ENCODE measurements around the gene PTPRA. TPM values are rescaled to one million over a fixed set of nuclear protein-coding genes. Genes with fewer than 3 reads are reported as not detected.
A peak's percentile ranks its signal among the peaks of the same experiment; 100 is the strongest.
"Not testable (repeated sequence)": the region's sequence is repeated elsewhere in the genome, so short reads cannot be mapped to it uniquely, and the experiment has no call there.

PTPRA gene
- total RNA-seq, 1 experiment from 2014 or later = 57.0 TPM

GRCh38 chr20:3072530-3073250 is 199.4 kb downstream of the PTPRA start:
- ChIA-PET CTCF (interaction anchor here (0.9 to 1.3 kb wide), 2 partner anchors 16 to 19 kb away, joined by 3 to 7 read pairs; no protein-coding TSS in a partner anchor), POLR2A (interaction anchor here (0.5 to 0.9 kb wide), 2 partner anchors 15 to 28 kb away, joined by 3 to 11 read pairs; no protein-coding TSS in a partner anchor)
- Histone ChIP-seq H3K4me1 (no peaks in the 10 kb centered on the region; the same call in 1 of the 2 replicates), H3K9me3 (no peaks in the 10 kb centered on the region), H3K36me3 (ENCODE audit: control insufficient read depth, insufficient read depth, low read length) (no peaks in the 10 kb centered on the region), H3K27me3 (replicated peaks; ENCODE audit: control insufficient read depth, insufficient read depth, low read length) (no peaks in the 10 kb centered on the region), H3K4me3 (ENCODE audit: low read depth, low read length) (peak overlapping the region; percentile 74)
- intact Hi-C loops (cut with micrococcal nuclease; ENCODE audit: unreplicated experiment) = no loop called here
- BruUV-seq (replicated peaks) = no TSS peak
- peaks cover 13% of the 10 kb centered on the region for H3K4me1 Mint-ChIP-seq (ENCODE audit: low read depth, unreplicated experiment)
- TF ChIP-seq CTCF (IDR thresholded peaks at IDR 0.05; ENCODE audit: insufficient read depth in 1 of 2, low read depth in 1 of 2, low read length in 1 of 2, severe bottlenecking in 1 of 2, unreplicated experiment in 1 of 2) = no peak
- DNase-seq = no peak
- peak overlapping the region; percentile 58 for H3K4me3 Mint-ChIP-seq (ENCODE audit: unreplicated experiment)
- peak overlapping the region; percentile 86 for H3K27ac Mint-ChIP-seq (ENCODE audit: unreplicated experiment)
- no peaks in the 10 kb centered on the region for H3K9me3 Mint-ChIP-seq (ENCODE audit: unreplicated experiment)
- peaks cover 8% of the 10 kb centered on the region for H3K36me3 Mint-ChIP-seq (ENCODE audit: insufficient read depth, unreplicated experiment)
- H3K27me3 Mint-ChIP-seq (ENCODE audit: insufficient read depth, unreplicated experiment) = no peaks in the 10 kb centered on the region

GRCh38 chr20:3073251-3073643 is 200.0 kb downstream of the PTPRA start:
- H3K9me3 ChIP-seq; BruUV-seq (replicated peaks); DNase-seq; intact Hi-C loops (cut with micrococcal nuclease; ENCODE audit: unreplicated experiment); H3K4me3 ChIP-seq (ENCODE audit: low read depth, low read length); H3K4me1 ChIP-seq; H3K9me3 Mint-ChIP-seq (ENCODE audit: unreplicated experiment); H3K36me3 Mint-ChIP-seq (ENCODE audit: insufficient read depth, unreplicated experiment); H3K27me3 ChIP-seq (replicated peaks; ENCODE audit: control insufficient read depth, insufficient read depth, low read length); H3K27me3 Mint-ChIP-seq (ENCODE audit: insufficient read depth, unreplicated experiment); H3K36me3 ChIP-seq (ENCODE audit: control insufficient read depth, insufficient read depth, low read length): not testable (repeated sequence)
- ChIA-PET POLR2A (interaction anchor here (0.9 kb wide), 1 partner anchor 15 kb away, joined by 3 read pairs; no protein-coding TSS in a partner anchor), CTCF (interaction anchor here (0.9 kb wide), 1 partner anchor 17 kb away, joined by 3 read pairs; no protein-coding TSS in a partner anchor)
- peak overlapping the region; percentile 58 for H3K4me3 Mint-ChIP-seq (ENCODE audit: unreplicated experiment)
- H3K4me1 Mint-ChIP-seq (ENCODE audit: low read depth, unreplicated experiment) = peaks cover 13% of the 10 kb centered on the region
- peak overlapping the region; percentile 86 for H3K27ac Mint-ChIP-seq (ENCODE audit: unreplicated experiment)

GRCh38 chr20:3074812-3075211 is 201.5 kb downstream of the PTPRA start:
- no TSS peak for BruUV-seq (replicated peaks)
- H3K4me1 ChIP-seq = no peaks in the 10 kb centered on the region; the same call in 1 of the 2 replicates
- Mint-ChIP-seq H3K4me3 (ENCODE audit: unreplicated experiment) (no peak overlapping the region), H3K4me1 (ENCODE audit: low read depth, unreplicated experiment) (peaks cover 13% of the 10 kb centered on the region), H3K9me3 (ENCODE audit: unreplicated experiment) (no peaks in the 10 kb centered on the region), H3K27me3 (ENCODE audit: insufficient read depth, unreplicated experiment) (no peaks in the 10 kb centered on the region), H3K27ac (ENCODE audit: unreplicated experiment) (no peak overlapping the region), H3K36me3 (ENCODE audit: insufficient read depth, unreplicated experiment) (peaks cover 8% of the 10 kb centered on the region)
- no peaks in the 10 kb centered on the region for H3K36me3 ChIP-seq (ENCODE audit: control insufficient read depth, insufficient read depth, low read length)
- TF ChIP-seq CTCF (IDR thresholded peaks at IDR 0.05; ENCODE audit: insufficient read depth in 1 of 2, low read depth in 1 of 2, low read length in 1 of 2, severe bottlenecking in 1 of 2, unreplicated experiment in 1 of 2) = no peak
- DNase-seq = no peak
- ChIA-PET CTCF (interaction anchor here (0.9 kb wide), 1 partner anchor 21 kb away, joined by 4 read pairs; no protein-coding TSS in a partner anchor), POLR2A (no interaction called here)
- H3K9me3 ChIP-seq = no peaks in the 10 kb centered on the region
- H3K4me3 ChIP-seq (ENCODE audit: low read depth, low read length) = no peak overlapping the region
- intact Hi-C loops (cut with micrococcal nuclease; ENCODE audit: unreplicated experiment) = loop anchor here (5.0 kb wide), 2 partner anchors 42 to 242 kb away; no protein-coding TSS in a partner anchor
- no peaks in the 10 kb centered on the region for H3K27me3 ChIP-seq (replicated peaks; ENCODE audit: control insufficient read depth, insufficient read depth, low read length)

GRCh38 chr20:3075315-3075714 is 202.0 kb downstream of the PTPRA start:
- H3K4me1 Mint-ChIP-seq (ENCODE audit: low read depth, unreplicated experiment) = peaks cover 13% of the 10 kb centered on the region
- POLR2A ChIA-PET; H3K36me3 Mint-ChIP-seq (ENCODE audit: insufficient read depth, unreplicated experiment); H3K9me3 Mint-ChIP-seq (ENCODE audit: unreplicated experiment); H3K36me3 ChIP-seq (ENCODE audit: control insufficient read depth, insufficient read depth, low read length); H3K27me3 ChIP-seq (replicated peaks; ENCODE audit: control insufficient read depth, insufficient read depth, low read length); DNase-seq; H3K27ac Mint-ChIP-seq (ENCODE audit: unreplicated experiment); H3K4me1 ChIP-seq; BruUV-seq (replicated peaks); H3K9me3 ChIP-seq; H3K27me3 Mint-ChIP-seq (ENCODE audit: insufficient read depth, unreplicated experiment); CTCF ChIA-PET; H3K4me3 ChIP-seq (ENCODE audit: low read depth, low read length); H3K4me3 Mint-ChIP-seq (ENCODE audit: unreplicated experiment): not testable (repeated sequence)
- intact Hi-C loops (cut with micrococcal nuclease; ENCODE audit: unreplicated experiment) = loop anchor here (5.0 kb wide), 2 partner anchors 42 to 242 kb away; no protein-coding TSS in a partner anchor
